ENCODE measurements around the gene EXOSC7.

GRCh38 chr3:44957986-44958385 is 18.1 kb upstream of the EXOSC7 start:
- TF ChIP-seq EP300 (IDR thresholded peaks at IDR 0.05; ENCODE audit: borderline replicate concordance) (no peak), TCF12 (IDR thresholded peaks at IDR 0.05; ENCODE audit: low read depth) (no peak)
